ENCODE measurements around the gene MAPKBP1.
"Not testable (repeated sequence)": the region's sequence is repeated elsewhere in the genome, so short reads cannot be mapped to it uniquely, and the experiment has no call there.

Gene MAPKBP1

GRCh38 chr15:41774062-41774881 lies at the start of gene MAPKBP1:
MAPKBP1 (plus strand) TSS chr15:41774484; CDS start chr15:41775276, 792 bp downstream.
- DNase-seq = peak; percentile 85 to 95 (median 90)

GRCh38 chr15:41727143-41727542 lies 47.1 kb upstream of the MAPKBP1 start:
- no peak for DNase-seq

- DNase-seq = not testable (repeated sequence)
Measured at GRCh38 chr15:41728061-41728460, 46.2 kb upstream of the MAPKBP1 start.

GRCh38 chr15:41730543-41730942 lies 43.7 kb upstream of the MAPKBP1 start:
- no peak for DNase-seq

GRCh38 chr15:41732483-41732882 lies 41.8 kb upstream of the MAPKBP1 start:
- no peak for DNase-seq

- no peak for DNase-seq
Measured at GRCh38 chr15:41734079-41734478, 40.2 kb upstream of the MAPKBP1 start.

- DNase-seq = no peak
Measured at GRCh38 chr15:41735046-41735445, 39.2 kb upstream of the MAPKBP1 start.

GRCh38 chr15:41735492-41735891 lies 38.8 kb upstream of the MAPKBP1 start:
- DNase-seq = not testable (repeated sequence)

GRCh38 chr15:41746802-41747201 lies 27.5 kb upstream of the MAPKBP1 start:
- no peak for DNase-seq

GRCh38 chr15:41756198-41756597 lies 18.1 kb upstream of the MAPKBP1 start:
- no peak for DNase-seq

- peak in 2 of 4 experiments; percentile 19 to 33 for DNase-seq
Measured at GRCh38 chr15:41772720-41773331, 1.5 kb upstream of the MAPKBP1 start.

- DNase-seq = no peak
Measured at GRCh38 chr15:41773332-41773728, 954 bp upstream of the MAPKBP1 start.

- DNase-seq = no peak
Measured at GRCh38 chr15:41773729-41774061, 589 bp upstream of the MAPKBP1 start.

- no peak for DNase-seq
Measured at GRCh38 chr15:41774882-41775417, 666 bp downstream of the MAPKBP1 start.

- no peak for DNase-seq
Measured at GRCh38 chr15:41775651-41776050, 1.4 kb downstream of the MAPKBP1 start.

GRCh38 chr15:41777421-41777973 lies 3.2 kb downstream of the MAPKBP1 start:
- no peak for DNase-seq

- no peak for DNase-seq
Measured at GRCh38 chr15:41778521-41778920, 4.2 kb downstream of the MAPKBP1 start.

GRCh38 chr15:41779662-41780157 lies 5.4 kb downstream of the MAPKBP1 start:
- DNase-seq = no peak

- DNase-seq = no peak
Measured at GRCh38 chr15:41780266-41780665, 6.0 kb downstream of the MAPKBP1 start.

GRCh38 chr15:41780727-41781126 lies 6.4 kb downstream of the MAPKBP1 start:
- DNase-seq = no peak

- no peak for DNase-seq
Measured at GRCh38 chr15:41782371-41783282, 8.3 kb downstream of the MAPKBP1 start.

- DNase-seq = no peak
Measured at GRCh38 chr15:41783296-41783695, 9.0 kb downstream of the MAPKBP1 start.

GRCh38 chr15:41788262-41788661 lies 14.0 kb downstream of the MAPKBP1 start:
- no peak for DNase-seq

All from activated naive CD4-positive, alpha-beta T cell (primary cell).